ENCODE results near the gene CASD1. TPM values are rescaled to one million over a fixed set of nuclear protein-coding genes. Genes with fewer than 3 reads are reported as not detected.

Gene CASD1
- total RNA-seq, 1 donor: 16.0 TPM

DNA sequence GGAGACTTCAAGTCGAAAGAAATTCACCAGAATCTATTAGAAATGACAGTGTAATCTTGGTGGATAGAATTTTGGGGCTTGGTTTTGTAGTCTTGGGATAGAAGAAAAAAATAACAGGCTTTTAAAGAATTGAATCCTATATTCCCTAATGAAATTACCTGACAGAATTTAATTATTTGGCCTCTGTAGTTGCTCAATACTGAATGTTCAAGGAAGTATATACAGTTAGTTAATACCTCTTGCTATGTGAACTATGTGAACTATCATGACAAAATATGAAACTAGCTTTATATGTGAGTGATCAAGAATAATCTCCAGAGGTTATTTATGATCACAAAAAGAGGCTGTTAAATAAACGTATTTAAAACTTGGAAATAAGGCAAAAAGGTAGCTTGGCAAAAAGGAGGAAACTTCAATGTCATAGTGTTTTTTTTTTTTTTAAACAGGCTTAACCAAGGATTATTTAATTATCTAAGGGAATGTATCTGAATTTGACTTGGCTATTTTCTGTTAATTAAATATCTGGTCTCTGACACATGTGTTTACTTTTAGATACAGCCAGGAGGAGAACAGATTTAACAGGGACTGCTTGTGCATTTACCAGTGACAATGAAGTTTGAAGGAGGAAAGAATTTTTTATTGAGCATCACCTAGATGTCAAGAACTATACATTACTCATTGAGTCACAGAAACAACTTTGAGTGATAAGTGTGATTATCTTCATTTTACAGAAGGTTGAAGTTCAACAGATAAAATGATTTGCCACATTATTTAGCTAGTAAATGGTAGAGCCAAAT lies 11.5 kb upstream of the CASD1 start:
- TF ChIP-seq, protein P1, sequence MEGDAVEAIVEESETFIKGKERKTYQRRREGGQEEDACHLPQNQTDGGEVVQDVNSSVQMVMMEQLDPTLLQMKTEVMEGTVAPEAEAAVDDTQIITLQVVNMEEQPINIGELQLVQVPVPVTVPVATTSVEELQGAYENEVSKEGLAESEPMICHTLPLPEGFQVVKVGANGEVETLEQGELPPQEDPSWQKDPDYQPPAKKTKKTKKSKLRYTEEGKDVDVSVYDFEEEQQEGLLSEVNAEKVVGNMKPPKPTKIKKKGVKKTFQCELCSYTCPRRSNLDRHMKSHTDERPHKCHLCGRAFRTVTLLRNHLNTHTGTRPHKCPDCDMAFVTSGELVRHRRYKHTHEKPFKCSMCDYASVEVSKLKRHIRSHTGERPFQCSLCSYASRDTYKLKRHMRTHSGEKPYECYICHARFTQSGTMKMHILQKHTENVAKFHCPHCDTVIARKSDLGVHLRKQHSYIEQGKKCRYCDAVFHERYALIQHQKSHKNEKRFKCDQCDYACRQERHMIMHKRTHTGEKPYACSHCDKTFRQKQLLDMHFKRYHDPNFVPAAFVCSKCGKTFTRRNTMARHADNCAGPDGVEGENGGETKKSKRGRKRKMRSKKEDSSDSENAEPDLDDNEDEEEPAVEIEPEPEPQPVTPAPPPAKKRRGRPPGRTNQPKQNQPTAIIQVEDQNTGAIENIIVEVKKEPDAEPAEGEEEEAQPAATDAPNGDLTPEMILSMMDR (IDR thresholded peaks at IDR 0.05; ENCODE audit: insufficient read depth, low read depth, low read length): no peak
- DNase-seq (ENCODE audit: low read depth): no peak
- H3K4me3 ChIP-seq (ENCODE audit: low read depth, low read length): no peak overlapping the region

DNA sequence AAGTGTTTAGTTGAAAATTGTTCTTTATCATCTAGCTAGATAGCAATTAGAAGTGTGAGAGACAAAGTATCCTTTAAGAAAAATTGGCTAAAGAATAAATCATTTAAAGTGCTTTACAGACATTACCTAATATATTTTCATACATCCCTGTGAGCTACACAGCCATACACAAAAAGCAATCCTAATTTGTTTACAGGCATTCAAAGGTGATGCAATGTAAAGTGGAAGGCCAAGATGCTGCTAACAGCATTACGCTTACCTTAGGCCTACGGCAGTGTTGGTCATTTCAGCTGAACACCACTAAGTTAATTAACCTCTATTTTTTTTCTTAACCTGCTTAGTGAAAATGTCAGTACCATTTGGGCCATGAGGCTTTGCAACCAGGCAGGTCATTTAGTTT lies 10.7 kb upstream of the CASD1 start:
- TF ChIP-seq, protein P1 (IDR thresholded peaks at IDR 0.05; ENCODE audit: insufficient read depth, low read depth, low read length): no peak
- no peak for DNase-seq (ENCODE audit: low read depth)

DNA sequence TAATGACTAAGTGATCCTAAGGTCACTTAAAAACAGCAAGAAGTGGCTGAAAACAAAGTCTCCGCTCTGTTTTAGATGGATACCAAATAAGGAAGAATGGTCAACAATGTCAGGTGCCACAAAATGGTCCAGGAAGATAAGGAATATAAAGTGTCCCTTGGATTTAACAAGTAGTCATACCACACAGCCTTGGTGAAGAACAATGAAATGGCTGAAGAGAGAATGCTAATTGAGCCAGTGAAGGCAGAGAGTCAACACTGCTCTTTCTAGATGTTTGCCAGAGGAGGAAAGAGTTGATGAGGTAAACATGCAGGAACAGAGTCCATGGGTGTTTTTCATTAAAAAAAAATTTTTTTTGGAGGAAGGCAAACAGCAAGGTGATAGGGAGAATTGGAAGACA lies 2.1 kb upstream of the CASD1 start:
- TF ChIP-seq, protein P1 (IDR thresholded peaks at IDR 0.05; ENCODE audit: insufficient read depth, low read depth, low read length): no peak
- DNase-seq (ENCODE audit: low read depth): no peak
- H3K4me3 ChIP-seq (ENCODE audit: low read depth, low read length): no peak overlapping the region

More for the DNA sequence above, 10.7 kb upstream of the CASD1 start:
- H3K4me3 ChIP-seq (ENCODE audit: low read depth, low read length): no peak overlapping the region

DNA sequence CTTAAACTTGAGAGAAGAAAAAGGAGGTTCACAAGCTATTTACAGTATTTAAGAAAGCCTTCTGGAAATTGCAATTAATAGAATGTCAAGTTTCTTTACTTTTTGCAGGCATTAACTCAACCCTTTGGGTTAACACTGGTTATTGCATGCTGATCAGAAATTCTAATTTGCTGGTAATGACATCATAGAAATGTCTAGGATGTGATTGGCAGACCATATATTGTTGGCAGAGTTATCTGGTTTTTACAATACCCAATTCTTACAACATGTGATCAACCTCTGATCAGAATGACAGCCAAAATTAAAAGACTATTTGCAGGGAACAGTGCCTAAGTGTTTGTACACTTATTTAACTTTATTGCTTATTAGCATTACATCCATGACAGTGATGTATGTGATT lies 1.6 kb upstream of the CASD1 start:
- no peak overlapping the region for H3K4me3 ChIP-seq (ENCODE audit: low read depth, low read length)
- TF ChIP-seq, protein P1 (IDR thresholded peaks at IDR 0.05; ENCODE audit: insufficient read depth, low read depth, low read length): no peak
- no peak for DNase-seq (ENCODE audit: low read depth)

DNA sequence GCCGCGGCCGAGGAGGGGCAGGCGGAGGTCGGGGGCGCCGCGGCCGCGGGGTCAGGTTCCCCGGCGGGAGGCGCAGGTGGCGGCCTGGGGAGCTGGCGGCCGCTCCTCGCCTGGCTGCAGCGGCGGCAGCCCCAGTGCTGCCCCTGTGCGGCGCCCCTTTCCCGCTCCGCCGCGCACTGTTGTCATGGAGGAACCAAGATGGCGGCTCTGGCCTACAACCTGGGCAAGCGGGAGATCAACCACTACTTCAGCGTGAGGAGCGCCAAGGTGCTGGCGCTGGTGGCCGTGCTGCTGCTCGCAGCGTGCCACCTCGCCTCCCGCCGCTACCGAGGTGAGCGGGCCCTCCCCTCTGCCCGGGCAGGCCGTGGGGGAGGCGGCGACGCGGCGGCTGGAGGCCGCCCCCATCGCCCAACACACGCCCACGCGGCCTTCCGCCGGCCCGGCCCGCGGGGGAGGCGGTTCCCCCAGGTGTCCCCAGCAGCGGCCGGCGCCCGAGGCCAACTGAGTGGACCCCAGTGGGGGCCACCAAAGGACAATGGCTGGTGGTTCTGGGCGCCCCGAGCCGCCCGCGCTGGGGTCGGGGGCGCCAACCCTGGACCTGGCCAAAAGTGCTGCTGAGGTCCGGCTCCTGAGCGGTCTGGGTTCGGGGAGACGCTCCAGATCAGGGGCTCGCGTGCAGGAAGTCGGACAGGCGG lies 425 bp downstream of the CASD1 start:
- TF ChIP-seq, protein P1 (IDR thresholded peaks at IDR 0.05; ENCODE audit: insufficient read depth, low read depth, low read length): peak; percentile 33
- H3K4me3 ChIP-seq (ENCODE audit: low read depth, low read length): peak overlapping the region; percentile 69
- DNase-seq (ENCODE audit: low read depth): peak; percentile 62

DNA sequence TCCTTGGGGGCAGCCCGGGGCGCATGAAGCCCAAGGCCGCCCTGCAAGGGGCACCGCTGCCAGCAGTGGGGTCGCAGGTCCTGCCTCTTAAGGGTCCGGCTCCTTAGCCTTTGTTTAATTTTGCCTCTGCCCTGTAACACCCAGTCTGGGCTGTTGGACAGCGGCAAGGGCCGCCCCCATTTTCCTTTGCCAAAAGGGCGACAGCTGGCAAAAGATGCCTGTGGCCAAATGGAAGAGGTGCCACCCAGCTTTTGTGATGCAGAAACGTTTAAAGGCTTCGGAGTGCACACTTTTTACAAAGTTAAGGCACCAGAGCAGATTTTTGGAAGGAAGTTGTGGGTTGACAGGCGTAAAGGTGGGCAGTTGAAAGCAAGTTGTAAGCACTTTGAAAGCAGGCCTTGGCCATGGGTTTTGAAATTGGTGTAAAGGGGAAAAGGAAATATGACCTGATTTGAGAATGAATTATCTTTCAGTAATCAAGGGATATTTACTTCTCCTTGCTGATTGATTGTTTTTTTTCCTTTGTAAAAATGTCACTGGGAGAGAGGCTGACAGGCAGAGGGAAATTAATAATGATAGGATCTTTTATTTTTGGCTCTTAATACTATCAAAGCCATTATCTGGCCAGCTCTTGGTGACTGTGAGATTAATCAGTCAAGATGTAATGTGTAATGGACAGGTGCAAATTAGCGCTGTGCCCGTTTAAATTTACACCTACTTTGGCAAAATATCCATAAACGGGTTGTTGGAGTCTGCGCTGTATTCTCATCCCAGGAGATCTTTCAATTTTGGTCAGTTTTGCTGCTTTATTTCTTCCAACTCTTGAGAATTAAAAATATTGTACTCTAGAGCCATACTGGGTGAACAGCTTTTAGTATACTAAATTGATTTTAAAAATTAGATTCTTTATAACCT lies 1.2 kb downstream of the CASD1 start:
- TF ChIP-seq, protein P1 (IDR thresholded peaks at IDR 0.05; ENCODE audit: insufficient read depth, low read depth, low read length): no peak
- DNase-seq (ENCODE audit: low read depth): peak; percentile 6
- peak overlapping the region; percentile 69 for H3K4me3 ChIP-seq (ENCODE audit: low read depth, low read length)

Data from fibroblast of villous mesenchyme (primary cell).